Caco-2 (cell line): ENCODE measurements around the gene RSPH1. TPM values are rescaled to one million over a fixed set of nuclear protein-coding genes. Genes with fewer than 3 reads are reported as not detected.

Experiments used
- BruUV-seq: library from RNA; stranded (reverse); fragments of 400-500 nt; replicated peaks from 2 replicates; lab custom pipeline; 2021; lab: Mats Ljungman, UMichigan
- CTCF ChIA-PET: fragments of 300-600 bp; sonication (Branson Sonifier 250); formaldehyde crosslinking; loops from one replicate; lab custom pipeline; 2022; ENCODE audit warnings: antibody characterized with exemption; lab: Charles Lee
- POLR2A ChIA-PET: fragments of 300-600 bp; sonication (Branson Sonifier 250); formaldehyde crosslinking; loops from one replicate; lab custom pipeline; 2022; ENCODE audit warnings: antibody characterized with exemption; lab: Charles Lee
- DNase-seq, 2 experiments: peaks; one replicate each; pipeline versions ENCODE4 v3.0.0 to v3.0.0-alpha.2; 2020 to 2022
- H3K27me3 ChIP-seq: replicated peaks from 2 replicates; pipeline ENCODE4 v1.6.0; 2011; ENCODE audit warnings: low read length; ENCODE audit not compliant: control insufficient read depth, insufficient read depth
- H3K36me3 ChIP-seq: 2 replicates; pipeline ENCODE4 v1.5.1; 2011; ENCODE audit warnings: low read length; ENCODE audit not compliant: control insufficient read depth, insufficient read depth
- H3K4me1 ChIP-seq: fragments of 250-450 bp; sonication (Bioruptor Pico); 2 replicates; pipeline ENCODE4 v1.5.1; 2020; ENCODE audit warnings: mild to moderate bottlenecking
- H3K4me3 ChIP-seq: 2 replicates; pipeline ENCODE4 v1.5.1; 2011; ENCODE audit warnings: low read depth, mild to moderate bottlenecking, control low read depth, low read length
- H3K9me3 ChIP-seq: fragments of 250-450 bp; sonication (Bioruptor Pico); 2 replicates; pipeline ENCODE4 v1.5.1; 2020; ENCODE audit warnings: mild to moderate bottlenecking, moderate library complexity
- H3K27ac Mint-ChIP-seq: one replicate; pipeline ENCODE4 v1.8.0; 2022; ENCODE audit warnings: mixed read lengths; ENCODE audit not compliant: unreplicated experiment
- H3K27me3 Mint-ChIP-seq: one replicate; pipeline ENCODE4 v1.8.0; 2022; ENCODE audit warnings: mixed read lengths; ENCODE audit not compliant: insufficient read depth, unreplicated experiment
- H3K36me3 Mint-ChIP-seq: one replicate; pipeline ENCODE4 v1.8.0; 2022; ENCODE audit warnings: mild to moderate bottlenecking, mixed read lengths; ENCODE audit not compliant: insufficient read depth, unreplicated experiment
- H3K4me1 Mint-ChIP-seq: one replicate; pipeline ENCODE4 v1.8.0; 2022; ENCODE audit warnings: low read depth, mixed read lengths; ENCODE audit not compliant: unreplicated experiment
- H3K4me3 Mint-ChIP-seq: one replicate; pipeline ENCODE4 v1.8.0; 2022; ENCODE audit warnings: mild to moderate bottlenecking, moderate library complexity, mixed read lengths; ENCODE audit not compliant: unreplicated experiment
- H3K9me3 Mint-ChIP-seq: one replicate; pipeline ENCODE4 v1.8.0; 2022; ENCODE audit warnings: mixed read lengths; ENCODE audit not compliant: unreplicated experiment
- CTCF ChIP-seq, 2 experiments: fragments of 200-600 bp in 1 of 2; IDR thresholded peaks; 1 replicate in 1 of 2; 2 replicates in 1 of 2; pipeline versions ENCODE4 v1.5.1 to v1.8.0; 2011 to 2022; ENCODE audit warnings: antibody characterized with exemption in 1 of 2, control low read depth in 1 of 2, inconsistent platforms in 1 of 2, low read depth in 1 of 2, low read length in 1 of 2, mild to moderate bottlenecking in 1 of 2, moderate library complexity in 1 of 2; ENCODE audit not compliant: insufficient read depth in 1 of 2, severe bottlenecking in 1 of 2, unreplicated experiment in 1 of 2
- intact Hi-C: fragments of 100-400 bp; cut with micrococcal nuclease; formaldehyde crosslinking; loops from one replicate; pipeline ENCODE4 v1.10.0; 2022; ENCODE audit not compliant: unreplicated experiment
- total RNA-seq: library from RNA; stranded (reverse); gene quantifications from 2 replicates; pipeline ENCODE4 v1.2.3, GENCODE V29; 2022

RSPH1 gene
- total RNA-seq, 1 experiment from 2014 or later, result 0.23 TPM

GRCh38 chr21:42530167-42530518 is 34.1 kb upstream of the RSPH1 start:
- POLR2A ChIA-PET, result no interaction called here
- no peaks in the 10 kb centered on the region for H3K9me3 ChIP-seq
- H3K4me3 Mint-ChIP-seq, result no peak overlapping the region
- TF ChIP-seq CTCF (IDR thresholded peaks at IDR 0.05; ENCODE audit: insufficient read depth in 1 of 2, low read depth in 1 of 2, low read length in 1 of 2, severe bottlenecking in 1 of 2, unreplicated experiment in 1 of 2), result no peak
- H3K9me3 Mint-ChIP-seq, result no peaks in the 10 kb centered on the region
- H3K27ac Mint-ChIP-seq, result no peak overlapping the region
- peaks cover 3% of the 10 kb centered on the region for H3K4me1 Mint-ChIP-seq
- intact Hi-C loops, result loop anchor here (10.0 kb wide), 1 partner anchor 215 kb away; the partner anchor contains the start of gene TFF3
- CTCF ChIA-PET, result no interaction called here
- no TSS peak for BruUV-seq
- H3K27me3 ChIP-seq, result no peaks in the 10 kb centered on the region
- no peak for DNase-seq
- no peaks in the 10 kb centered on the region for H3K27me3 Mint-ChIP-seq
- no peaks in the 10 kb centered on the region for H3K4me1 ChIP-seq
- H3K4me3 ChIP-seq, result no peak overlapping the region
- H3K36me3 Mint-ChIP-seq, result no peaks in the 10 kb centered on the region
- no peaks in the 10 kb centered on the region; the same call in 1 of the 2 replicates for H3K36me3 ChIP-seq

GRCh38 chr21:42527489-42528158 is 31.6 kb upstream of the RSPH1 start:
- no peaks in the 10 kb centered on the region for H3K9me3 Mint-ChIP-seq
- POLR2A ChIA-PET, result no interaction called here
- Histone ChIP-seq H3K4me1 (no peaks in the 10 kb centered on the region), H3K27me3 (no peaks in the 10 kb centered on the region), H3K36me3 (no peaks in the 10 kb centered on the region; the same call in 1 of the 2 replicates), H3K4me3 (no peak overlapping the region), H3K9me3 (no peaks in the 10 kb centered on the region)
- no TSS peak for BruUV-seq
- H3K4me3 Mint-ChIP-seq, result no peak overlapping the region
- H3K36me3 Mint-ChIP-seq, result peaks cover 4% of the 10 kb centered on the region
- no peaks in the 10 kb centered on the region for H3K27me3 Mint-ChIP-seq
- no peak for DNase-seq
- intact Hi-C loops, result no loop called here
- CTCF ChIA-PET, result no interaction called here
- TF ChIP-seq CTCF (IDR thresholded peaks at IDR 0.05; ENCODE audit: insufficient read depth in 1 of 2, low read depth in 1 of 2, low read length in 1 of 2, severe bottlenecking in 1 of 2, unreplicated experiment in 1 of 2), result no peak
- H3K4me1 Mint-ChIP-seq, result peaks cover 6% of the 10 kb centered on the region
- no peak overlapping the region for H3K27ac Mint-ChIP-seq

GRCh38 chr21:42527127-42527488 is 31.1 kb upstream of the RSPH1 start:
- Mint-ChIP-seq H3K9me3 (no peaks in the 10 kb centered on the region), H3K27ac (no peak overlapping the region), H3K4me1 (peaks cover 6% of the 10 kb centered on the region), H3K36me3 (peaks cover 5% of the 10 kb centered on the region), H3K27me3 (no peaks in the 10 kb centered on the region), H3K4me3 (no peak overlapping the region)
- Histone ChIP-seq H3K36me3 (no peaks in the 10 kb centered on the region; the same call in 1 of the 2 replicates), H3K9me3 (no peaks in the 10 kb centered on the region), H3K4me1 (no peaks in the 10 kb centered on the region), H3K27me3 (no peaks in the 10 kb centered on the region), H3K4me3 (no peak overlapping the region)
- intact Hi-C loops, result no loop called here
- POLR2A ChIA-PET, result no interaction called here
- no TSS peak for BruUV-seq
- no peak for TF ChIP-seq CTCF (IDR thresholded peaks at IDR 0.05; ENCODE audit: insufficient read depth in 1 of 2, low read depth in 1 of 2, low read length in 1 of 2, severe bottlenecking in 1 of 2, unreplicated experiment in 1 of 2)
- CTCF ChIA-PET, result interaction anchor here (1.2 kb wide), 1 partner anchor 19 kb away, joined by 4 read pairs; no protein-coding TSS in a partner anchor
- no peak for DNase-seq
